Measurements from ENCODE around the gene SAE1. TPM values are rescaled to one million over a fixed set of nuclear protein-coding genes. Genes with fewer than 3 reads are reported as not detected.

SAE1 gene
- total RNA-seq, 1 experiment from 2014 or later = 148 TPM

DNA sequence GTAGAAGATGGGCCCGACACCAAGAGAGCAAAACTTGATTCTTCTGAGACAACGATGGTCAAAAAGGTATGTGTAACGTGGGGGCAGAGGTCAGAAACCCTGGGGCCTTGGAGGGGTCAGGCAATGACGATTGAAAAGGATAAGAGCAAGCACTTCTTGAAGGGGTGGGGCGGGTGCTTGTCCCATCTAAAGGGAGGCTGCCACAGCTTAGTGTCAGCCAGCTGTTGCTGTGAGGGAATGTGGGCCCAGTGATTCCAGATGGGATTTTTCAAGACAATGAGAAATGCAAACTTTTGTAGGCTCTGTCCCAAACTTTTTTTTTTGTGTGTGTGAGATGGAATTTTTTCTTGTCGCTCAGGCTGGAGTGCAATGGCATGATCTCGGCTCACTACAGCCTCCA lies 24.5 kb downstream of the SAE1 start:
- no peak for DNase-seq
- Histone ChIP-seq H3K4me3 (no peak overlapping the region), H3K27ac (no peak overlapping the region), H2AFZ (no peak overlapping the region), H3K4me1 (replicated peaks; ENCODE audit: insufficient read depth) (peaks cover 79% of the 10 kb centered on the region), H3K9me2 (ENCODE audit: insufficient read depth) (no peaks in the 10 kb centered on the region), H3K36me3 (ENCODE audit: low read depth) (peaks cover 51% of the 10 kb centered on the region), H3K4me2 (no peak overlapping the region), H3K27me3 (ENCODE audit: insufficient read depth, low read depth) (no peaks in the 10 kb centered on the region), H3K9me3 (ENCODE audit: insufficient read depth, low read depth) (no peaks in the 10 kb centered on the region), H3K79me2 (ENCODE audit: low read depth) (peaks cover 70% of the 10 kb centered on the region), H4K20me1 (ENCODE audit: insufficient read depth) (peaks cover 17% of the 10 kb centered on the region), H3F3A (ENCODE audit: insufficient read depth, low read depth) (peaks cover 83% of the 10 kb centered on the region)
- CTCF ChIA-PET = no interaction called here
- TF ChIP-seq, protein P1, sequence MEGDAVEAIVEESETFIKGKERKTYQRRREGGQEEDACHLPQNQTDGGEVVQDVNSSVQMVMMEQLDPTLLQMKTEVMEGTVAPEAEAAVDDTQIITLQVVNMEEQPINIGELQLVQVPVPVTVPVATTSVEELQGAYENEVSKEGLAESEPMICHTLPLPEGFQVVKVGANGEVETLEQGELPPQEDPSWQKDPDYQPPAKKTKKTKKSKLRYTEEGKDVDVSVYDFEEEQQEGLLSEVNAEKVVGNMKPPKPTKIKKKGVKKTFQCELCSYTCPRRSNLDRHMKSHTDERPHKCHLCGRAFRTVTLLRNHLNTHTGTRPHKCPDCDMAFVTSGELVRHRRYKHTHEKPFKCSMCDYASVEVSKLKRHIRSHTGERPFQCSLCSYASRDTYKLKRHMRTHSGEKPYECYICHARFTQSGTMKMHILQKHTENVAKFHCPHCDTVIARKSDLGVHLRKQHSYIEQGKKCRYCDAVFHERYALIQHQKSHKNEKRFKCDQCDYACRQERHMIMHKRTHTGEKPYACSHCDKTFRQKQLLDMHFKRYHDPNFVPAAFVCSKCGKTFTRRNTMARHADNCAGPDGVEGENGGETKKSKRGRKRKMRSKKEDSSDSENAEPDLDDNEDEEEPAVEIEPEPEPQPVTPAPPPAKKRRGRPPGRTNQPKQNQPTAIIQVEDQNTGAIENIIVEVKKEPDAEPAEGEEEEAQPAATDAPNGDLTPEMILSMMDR (conservative IDR thresholded peaks at IDR 0.05) = no peak
- no peak for TF ChIP-seq EZH2 (IDR thresholded peaks at IDR 0.05; ENCODE audit: low read depth)
- BruUV-seq (replicated peaks) = no TSS peak
- POLR2A ChIA-PET (ENCODE audit: unreplicated experiment) = no interaction called here
- intact Hi-C loops (cut with micrococcal nuclease; ENCODE audit: unreplicated experiment) = loop anchor here (10.0 kb wide), 1 partner anchor 360 kb away; the partner anchor contains the start of gene NAPA

DNA sequence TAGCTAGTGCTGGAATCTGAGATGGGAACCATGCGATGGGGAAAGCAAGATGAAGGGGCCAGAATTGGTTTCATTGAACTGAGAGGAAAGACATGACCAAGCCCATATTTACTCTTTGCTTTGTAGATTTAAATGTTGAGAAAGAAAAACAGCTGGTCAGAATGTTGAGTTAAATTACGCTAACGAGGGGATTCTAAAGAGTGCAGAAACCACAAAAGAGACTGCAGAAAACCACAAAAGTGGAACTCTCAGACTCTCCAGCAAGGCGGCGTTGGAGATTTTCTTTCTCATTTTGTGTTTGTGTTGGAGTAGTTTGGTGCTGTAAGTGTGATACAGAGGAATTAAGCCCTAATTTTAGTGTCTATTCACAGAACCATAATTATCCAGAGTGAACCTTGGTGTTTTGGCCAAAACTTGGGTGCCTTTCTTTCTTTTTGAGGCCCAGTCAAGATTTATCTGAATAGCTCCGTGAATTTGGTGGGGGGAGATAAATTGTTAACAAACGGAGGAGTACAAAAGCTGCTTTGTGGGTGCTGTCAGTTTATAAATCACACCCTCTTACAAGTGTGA lies 26.3 kb downstream of the SAE1 start:
- Histone ChIP-seq H2AFZ (no peak overlapping the region), H3K27ac (peak overlapping the region; percentile 78), H3F3A (ENCODE audit: insufficient read depth, low read depth) (peaks cover 65% of the 10 kb centered on the region), H3K27me3 (ENCODE audit: insufficient read depth, low read depth) (no peaks in the 10 kb centered on the region), H3K9me3 (ENCODE audit: insufficient read depth, low read depth) (no peaks in the 10 kb centered on the region), H3K4me1 (replicated peaks; ENCODE audit: insufficient read depth) (peaks cover 61% of the 10 kb centered on the region), H4K20me1 (ENCODE audit: insufficient read depth) (peaks cover 12% of the 10 kb centered on the region), H3K4me3 (no peak overlapping the region), H3K4me2 (peak overlapping the region; percentile 60), H3K79me2 (ENCODE audit: low read depth) (peaks cover 59% of the 10 kb centered on the region), H3K9me2 (ENCODE audit: insufficient read depth) (no peaks in the 10 kb centered on the region), H3K36me3 (ENCODE audit: low read depth) (peaks cover 42% of the 10 kb centered on the region)
- no peak for TF ChIP-seq EZH2 (IDR thresholded peaks at IDR 0.05; ENCODE audit: low read depth)
- TF ChIP-seq, protein P1 (conservative IDR thresholded peaks at IDR 0.05) = no peak
- no peak for DNase-seq
- ChIA-PET CTCF (interaction anchor here (0.6 to 1.7 kb wide), 4 partner anchors 26 to 407 kb away, joined by 3 to 15 read pairs (median 5); partner anchors contain the start of gene SAE1), POLR2A (ENCODE audit: unreplicated experiment) (interaction anchor here (0.5 kb wide), 2 partner anchors 70 to 572 kb away, joined by 12 to 25 read pairs; no protein-coding TSS in a partner anchor)
- intact Hi-C loops (cut with micrococcal nuclease; ENCODE audit: unreplicated experiment) = loop anchor here (10.0 kb wide), 1 partner anchor 358 kb away; the partner anchor contains the start of gene NAPA
- BruUV-seq (replicated peaks) = no TSS peak

DNA sequence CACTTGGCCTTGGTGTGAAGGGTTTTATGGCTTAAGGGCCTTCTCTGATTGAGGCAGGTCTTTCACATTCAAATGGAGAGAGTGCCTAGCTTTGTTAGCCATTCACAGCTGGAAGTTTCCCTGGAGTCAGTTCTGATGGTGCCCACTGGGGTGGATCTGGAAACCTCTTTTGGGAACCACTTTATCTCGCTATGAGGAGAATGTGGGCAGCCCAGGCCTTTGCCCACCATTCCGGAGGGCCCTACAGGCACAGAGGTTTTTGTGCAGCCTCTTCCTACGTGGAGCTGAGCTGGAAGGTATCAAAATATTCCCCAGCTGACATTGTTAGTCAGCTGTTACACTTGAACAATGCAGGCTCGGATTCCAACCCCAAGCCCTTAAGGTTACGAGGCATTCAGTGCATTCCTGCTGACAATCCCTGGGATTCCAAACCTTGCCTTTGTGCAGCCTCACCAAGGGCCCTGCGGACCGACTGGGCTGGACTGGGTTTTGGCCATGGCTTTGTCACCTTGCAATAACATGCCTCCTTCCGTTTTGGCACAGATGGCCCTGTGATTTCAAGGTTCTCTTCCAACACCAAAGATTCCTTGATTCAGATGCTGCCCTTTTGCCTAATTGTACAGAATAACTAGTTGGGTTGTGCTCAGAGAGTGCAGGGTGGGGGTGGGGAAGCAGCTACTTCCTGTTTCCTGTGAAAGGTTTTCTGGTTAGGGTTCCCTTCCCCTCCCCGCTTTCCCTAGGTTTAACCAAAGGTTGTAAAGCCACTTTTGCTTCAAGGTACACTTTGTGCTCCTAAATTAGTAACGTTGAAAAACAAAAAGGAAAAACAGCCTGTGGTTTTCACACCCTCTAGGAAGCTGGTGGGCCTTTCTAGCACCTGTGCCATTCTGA lies 27.0 kb downstream of the SAE1 start:
- peaks cover 58% of the 10 kb centered on the region for H3F3A ChIP-seq (ENCODE audit: insufficient read depth, low read depth)

More for the DNA sequence above, 27.0 kb downstream of the SAE1 start:
- POLR2A ChIA-PET (ENCODE audit: unreplicated experiment) = interaction anchor here (0.5 to 0.7 kb wide), 4 partner anchors 46 to 571 kb away, joined by 5 to 25 read pairs (median 6); no protein-coding TSS in a partner anchor
- Histone ChIP-seq H4K20me1 (ENCODE audit: insufficient read depth) (peaks cover 10% of the 10 kb centered on the region; the same call in 1 of the 2 replicates), H3K4me2 (peak overlapping the region; percentile 60), H3K79me2 (ENCODE audit: low read depth) (peaks cover 62% of the 10 kb centered on the region), H3K9me2 (ENCODE audit: insufficient read depth) (no peaks in the 10 kb centered on the region), H3K36me3 (ENCODE audit: low read depth) (peaks cover 42% of the 10 kb centered on the region), H3K27ac (peak overlapping the region; percentile 78), H2AFZ (no peak overlapping the region), H3K4me3 (no peak overlapping the region), H3K27me3 (ENCODE audit: insufficient read depth, low read depth) (no peaks in the 10 kb centered on the region), H3K9me3 (ENCODE audit: insufficient read depth, low read depth) (no peaks in the 10 kb centered on the region), H3K4me1 (replicated peaks; ENCODE audit: insufficient read depth) (peaks cover 55% of the 10 kb centered on the region)
- BruUV-seq (replicated peaks) = no TSS peak
- TF ChIP-seq, protein P1 (conservative IDR thresholded peaks at IDR 0.05) = 0 out of 2 replicates have a peak, but pooled peaks have one; percentile 15
- no peak for TF ChIP-seq EZH2 (IDR thresholded peaks at IDR 0.05; ENCODE audit: low read depth)
- CTCF ChIA-PET = interaction anchor here (0.5 to 1.7 kb wide), 6 partner anchors 26 to 458 kb away, joined by 3 to 15 read pairs (median 4); partner anchors contain the start of gene SAE1
- peak; percentile 59 to 78 for DNase-seq
- intact Hi-C loops (cut with micrococcal nuclease; ENCODE audit: unreplicated experiment) = loop anchor here (10.0 kb wide), 1 partner anchor 357 kb away; the partner anchor contains the start of gene NAPA

Data from PC-9 (cell line).